SK-N-SH (cell line): Measurements from ENCODE around the gene PCSK5. TPM values are rescaled to one million over a fixed set of nuclear protein-coding genes. Genes with fewer than 3 reads are reported as not detected.

Source experiments
- CTCF ChIA-PET: fragments of 300-600, 350-600 bp; formaldehyde crosslinking; extraction: SDS; loops from one replicate; lab custom pipeline; 2021; lab: Yijun Ruan, JAX
- POLR2A ChIA-PET: fragments of 350-600 bp; sonication (Branson Sonifier 250); formaldehyde crosslinking; extraction: SDS; loops from one replicate; lab custom pipeline; 2020; ENCODE audit warnings: antibody characterized with exemption, inconsistent platforms; lab: Yijun Ruan, JAX
- DNase-seq: peaks from one replicate; pipeline ENCODE4 v3.0.0; 2012
- H2AFZ ChIP-seq: fragments of 200-600 bp; sonication (generic); 2 replicates; pipeline ENCODE4 v1.8.1; 2016; ENCODE audit warnings: antibody characterized with exemption, mild to moderate bottlenecking, low read depth
- H3F3A ChIP-seq: fragments of 200-600 bp; sonication (generic); replicated peaks from 2 replicates; pipeline ENCODE3; 2016; ENCODE audit warnings: antibody characterized with exemption, mild to moderate bottlenecking; ENCODE audit not compliant: insufficient read depth
- H3K27ac ChIP-seq, 2 experiments: fragments of 200-500 bp in 1 of 2; fragments of 200-600 bp in 1 of 2; sonication (Bioruptor generic) in 1 of 2; sonication (generic), shearing (Covaris generic) in 1 of 2; 2 replicates each; pipeline versions ENCODE4 v1.5.1 to v1.6.1; 2014 to 2016; ENCODE audit warnings: low read depth in 2 of 2, inconsistent platforms in 1 of 2, low read length in 1 of 2, mild to moderate bottlenecking in 1 of 2, mixed read lengths in 1 of 2
- H3K27me3 ChIP-seq: fragments of 200-600 bp; sonication (generic), shearing (Covaris generic); 2 replicates; pipeline ENCODE4 v1.6.1; 2016; ENCODE audit warnings: mixed run types; ENCODE audit not compliant: insufficient read depth
- H3K36me3 ChIP-seq, 2 experiments: fragments of 200-500 bp in 1 of 2; fragments of 200-600 bp in 1 of 2; sonication (Bioruptor generic) in 1 of 2; sonication (generic) in 1 of 2; replicated peaks in 1 of 2; 2 replicates each; pipeline versions ENCODE3 to v1.5.1; 2014 to 2016; ENCODE audit warnings: low read length in 1 of 2, mild to moderate bottlenecking in 1 of 2; ENCODE audit not compliant: insufficient read depth in 2 of 2, control insufficient read depth in 1 of 2
- H3K4me1 ChIP-seq, 2 experiments: fragments of 200-500 bp in 1 of 2; fragments of 200-600 bp in 1 of 2; sonication (Bioruptor generic) in 1 of 2; sonication (generic), shearing (Covaris generic) in 1 of 2; 2 replicates each; pipeline versions ENCODE4 v1.5.1 to v1.6.1; 2014 to 2016; ENCODE audit warnings: low read depth in 1 of 2, low read length in 1 of 2, mixed run types in 1 of 2; ENCODE audit not compliant: insufficient read depth in 2 of 2, control insufficient read depth in 1 of 2
- H3K4me2 ChIP-seq: fragments of 200-600 bp; sonication (generic), shearing (Covaris generic); 2 replicates; pipeline ENCODE4 v1.6.1; 2017; ENCODE audit warnings: mixed run types
- H3K4me3 ChIP-seq, 2 experiments: fragments of 200-500 bp in 1 of 2; fragments of 200-600 bp in 1 of 2; sonication (Bioruptor generic) in 1 of 2; sonication (generic), shearing (Covaris generic) in 1 of 2; 2 replicates each; pipeline versions ENCODE4 v1.5.1 to v1.8.1; 2014 to 2016; ENCODE audit warnings: low read depth in 2 of 2, inconsistent platforms in 1 of 2, low read length in 1 of 2, mild to moderate bottlenecking in 1 of 2, mixed read lengths in 1 of 2, moderate library complexity in 1 of 2
- H3K79me2 ChIP-seq: fragments of 200-600 bp; sonication (generic); 2 replicates; pipeline ENCODE4 v1.8.1; 2017; ENCODE audit warnings: mild to moderate bottlenecking; ENCODE audit not compliant: insufficient read depth
- H3K9ac ChIP-seq: fragments of 200-600 bp; sonication (generic); 2 replicates; pipeline ENCODE4 v1.6.1; 2017; ENCODE audit warnings: mixed run types
- H3K9me2 ChIP-seq: fragments of 200-600 bp; sonication (generic); 2 replicates; pipeline ENCODE4 v1.6.1; 2017; ENCODE audit warnings: mixed run types
- H3K9me3 ChIP-seq: fragments of 200-600 bp; sonication (generic); 2 replicates; pipeline ENCODE4 v1.6.1; 2017; ENCODE audit warnings: mixed run types, mild to moderate bottlenecking, moderate library complexity
- H4K20me1 ChIP-seq: fragments of 200-600 bp; sonication (generic); 2 replicates; pipeline ENCODE4 v1.6.1; 2017; ENCODE audit warnings: mild to moderate bottlenecking, mixed run types; ENCODE audit not compliant: insufficient read depth
- EZH2phosphoT487 ChIP-seq: fragments of 200-600 bp; sonication (generic); IDR thresholded peaks from 2 replicates; pipeline ENCODE4 v1.6.1; 2017; ENCODE audit warnings: low read depth, mixed run types, mild to moderate bottlenecking, antibody characterized with exemption, moderate library complexity, borderline replicate concordance
- FOSL2 ChIP-seq: IDR thresholded peaks from 2 replicates; pipeline ENCODE4 v1.4.0; 2012; ENCODE audit warnings: low read depth, mild to moderate bottlenecking, moderate library complexity, borderline replicate concordance
- FOXM1 ChIP-seq: IDR thresholded peaks from 2 replicates; pipeline ENCODE4 v1.4.0; 2012; ENCODE audit warnings: low read depth, mild to moderate bottlenecking
- GABPA ChIP-seq: IDR thresholded peaks from 2 replicates; pipeline ENCODE4 v1.4.0; 2012; ENCODE audit warnings: low read depth, mild to moderate bottlenecking
- JUND ChIP-seq: IDR thresholded peaks from 2 replicates; pipeline ENCODE4 v1.4.0; 2012
- MEF2A ChIP-seq: IDR thresholded peaks from 2 replicates; pipeline ENCODE4 v1.4.0; 2012; ENCODE audit warnings: low read depth, borderline replicate concordance
- NRF1 ChIP-seq: IDR thresholded peaks from 2 replicates; pipeline ENCODE4 v1.6.1; 2012; ENCODE audit warnings: low read depth, mild to moderate bottlenecking, low read length
- RCOR1 ChIP-seq: fragments of 150-350 bp; IDR thresholded peaks from 2 replicates; pipeline ENCODE4 v1.6.1; 2017; ENCODE audit warnings: antibody characterized with exemption, low read length
- RFX5 ChIP-seq: IDR thresholded peaks from 2 replicates; pipeline ENCODE4 v1.6.1; 2012; ENCODE audit warnings: mild to moderate bottlenecking, improper control_type of control experiment, low read length
- RXRA ChIP-seq: IDR thresholded peaks from 2 replicates; pipeline ENCODE4 v1.4.0; 2012; ENCODE audit warnings: low read depth, mild to moderate bottlenecking, borderline replicate concordance
- SMC3 ChIP-seq: IDR thresholded peaks from 2 replicates; pipeline ENCODE4 v1.6.1; 2012; ENCODE audit warnings: low read depth, low read length, improper control_type of control experiment
- TAF1 ChIP-seq: IDR thresholded peaks from 2 replicates; pipeline ENCODE4 v1.6.1; 2012; ENCODE audit warnings: low read depth, mild to moderate bottlenecking, low read length, moderate library complexity, borderline replicate concordance
- WGBS: methylation state at CpG from one replicate; pipeline ENCODE4 v1.1.6; 2017; ENCODE audit warnings: low lambda C conversion rate; 5-methylcytosine and 5-hydroxymethylcytosine counted together
- polyA plus RNA-seq, 3 experiments: library from polyadenylated mRNA; depleted of rRNA; stranded (reverse); fragments of >200 nt; gene quantifications; 2 replicates each; pipeline ENCODE4 v1.2.3, GENCODE V29; 2012
- TF ChIP-seq, protein P1 (sequence below): IDR thresholded peaks from 2 replicates; pipeline ENCODE4 v1.4.0; 2012; ENCODE audit warnings: low read depth, borderline replicate concordance
- TF ChIP-seq, protein P2 (sequence below): fragments of 150-350 bp; IDR thresholded peaks from 2 replicates; pipeline ENCODE4 v1.6.1; 2016; ENCODE audit warnings: mild to moderate bottlenecking, low read depth, low read length
- TF ChIP-seq, protein P3 (sequence below): IDR thresholded peaks from 2 replicates; pipeline ENCODE4 v1.4.0; 2012; ENCODE audit warnings: low read depth
- TF ChIP-seq, protein P4 (sequence below): IDR thresholded peaks from 2 replicates; pipeline ENCODE4 v1.6.1; 2012; ENCODE audit warnings: mild to moderate bottlenecking, low read depth, low read length, moderate library complexity
- TF ChIP-seq, protein P5 (sequence below): IDR thresholded peaks from 2 replicates; pipeline ENCODE4 v1.4.0; 2012; ENCODE audit warnings: low read depth, borderline replicate concordance

Gene PCSK5
- polyA plus RNA-seq, 1 of the 3 experiments (the other 2 are of a cell fraction): 0.08 TPM

DNA sequence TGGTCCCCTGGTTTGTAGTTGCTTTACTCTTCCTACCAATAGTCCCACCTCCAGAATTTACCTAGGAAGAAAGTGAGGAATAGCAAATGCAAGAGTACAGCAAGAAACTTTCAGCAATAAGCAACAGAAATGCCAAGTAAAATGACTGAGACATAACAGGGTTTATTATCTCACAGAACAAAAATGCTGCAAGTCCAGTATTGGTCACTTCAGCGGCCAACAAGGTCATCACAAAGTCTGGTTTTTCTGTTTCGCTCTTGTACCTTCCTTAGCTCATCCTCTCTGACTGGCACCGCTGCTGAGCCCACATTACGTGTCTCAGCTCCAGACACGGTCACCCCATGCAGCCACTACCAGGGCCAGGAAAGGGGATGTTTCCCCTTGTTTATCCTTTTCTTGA is 421.1 kb downstream of the PCSK5 start:
- H3K4me2 ChIP-seq: no peak overlapping the region
- TF ChIP-seq EZH2phosphoT487 (no peak), FOXM1 (no peak), SMC3 (no peak), RCOR1 (no peak)
- TF ChIP-seq, protein P1, sequence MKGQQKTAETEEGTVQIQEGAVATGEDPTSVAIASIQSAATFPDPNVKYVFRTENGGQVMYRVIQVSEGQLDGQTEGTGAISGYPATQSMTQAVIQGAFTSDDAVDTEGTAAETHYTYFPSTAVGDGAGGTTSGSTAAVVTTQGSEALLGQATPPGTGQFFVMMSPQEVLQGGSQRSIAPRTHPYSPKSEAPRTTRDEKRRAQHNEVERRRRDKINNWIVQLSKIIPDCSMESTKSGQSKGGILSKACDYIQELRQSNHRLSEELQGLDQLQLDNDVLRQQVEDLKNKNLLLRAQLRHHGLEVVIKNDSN: no peak
- TF ChIP-seq, protein P2, sequence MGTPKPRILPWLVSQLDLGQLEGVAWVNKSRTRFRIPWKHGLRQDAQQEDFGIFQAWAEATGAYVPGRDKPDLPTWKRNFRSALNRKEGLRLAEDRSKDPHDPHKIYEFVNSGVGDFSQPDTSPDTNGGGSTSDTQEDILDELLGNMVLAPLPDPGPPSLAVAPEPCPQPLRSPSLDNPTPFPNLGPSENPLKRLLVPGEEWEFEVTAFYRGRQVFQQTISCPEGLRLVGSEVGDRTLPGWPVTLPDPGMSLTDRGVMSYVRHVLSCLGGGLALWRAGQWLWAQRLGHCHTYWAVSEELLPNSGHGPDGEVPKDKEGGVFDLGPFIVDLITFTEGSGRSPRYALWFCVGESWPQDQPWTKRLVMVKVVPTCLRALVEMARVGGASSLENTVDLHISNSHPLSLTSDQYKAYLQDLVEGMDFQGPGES: no peak
- TF ChIP-seq, protein P3, sequence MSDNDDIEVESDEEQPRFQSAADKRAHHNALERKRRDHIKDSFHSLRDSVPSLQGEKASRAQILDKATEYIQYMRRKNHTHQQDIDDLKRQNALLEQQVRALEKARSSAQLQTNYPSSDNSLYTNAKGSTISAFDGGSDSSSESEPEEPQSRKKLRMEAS: no peak
- TF ChIP-seq, all 33 proteins: peak for 0
- Histone ChIP-seq H3F3A (no peaks in the 10 kb centered on the region), H2AFZ (no peak overlapping the region), H3K4me3 (no peak overlapping the region), H3K9ac (no peak overlapping the region), H3K27me3 (peaks cover 29% of the 10 kb centered on the region; the same call in 1 of the 2 replicates), H3K36me3 (no peaks in the 10 kb centered on the region), H3K9me3 (no peaks in the 10 kb centered on the region), H3K4me1 (no peaks in the 10 kb centered on the region), H3K27ac (no peak overlapping the region), H4K20me1 (no peaks in the 10 kb centered on the region), H3K9me2 (no peaks in the 10 kb centered on the region), H3K79me2 (no peaks in the 10 kb centered on the region)
- no peak for DNase-seq
- 13% methylated on average over 5 of the region's 5 CpGs for WGBS
- ChIA-PET POLR2A (no interaction called here), CTCF (no interaction called here)

DNA sequence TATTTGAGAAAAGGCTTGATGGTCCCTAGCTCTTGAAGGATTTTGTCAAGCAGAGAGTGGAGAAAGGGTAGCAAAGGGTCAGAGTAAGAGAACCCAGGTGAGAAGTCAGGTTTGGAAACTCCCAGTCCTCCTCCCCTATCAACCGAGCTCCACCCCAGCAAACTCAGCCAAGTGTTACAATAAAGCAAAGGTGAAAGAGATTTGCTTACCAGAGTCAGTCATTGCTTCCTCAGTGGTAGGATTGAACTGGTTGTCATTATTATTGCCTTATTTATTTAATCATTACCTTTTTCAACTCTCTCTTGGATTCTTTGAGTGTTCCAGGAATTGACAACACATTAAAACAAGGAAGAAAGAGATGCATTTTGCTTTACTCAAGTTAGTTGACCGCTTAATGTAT is 423.3 kb downstream of the PCSK5 start:
- H3K27me3 ChIP-seq: peaks cover 19% of the 10 kb centered on the region; the same call in 1 of the 2 replicates
- POLR2A ChIA-PET: no interaction called here
- no peaks in the 10 kb centered on the region for H3K9me2 ChIP-seq
- no peaks in the 10 kb centered on the region for H3K36me3 ChIP-seq
- H3K4me1 ChIP-seq: no peaks in the 10 kb centered on the region
- DNase-seq: no peak
- CTCF ChIA-PET: no interaction called here
- H3K4me3 ChIP-seq: no peak overlapping the region
- H3K9ac ChIP-seq: no peak overlapping the region
- H3F3A ChIP-seq: no peaks in the 10 kb centered on the region
- H3K79me2 ChIP-seq: no peaks in the 10 kb centered on the region
- no peak overlapping the region for H3K4me2 ChIP-seq
- no peak for TF ChIP-seq RCOR1
- TF ChIP-seq, protein P3: no peak
- no peak for TF ChIP-seq FOSL2
- TF ChIP-seq, protein P4, sequence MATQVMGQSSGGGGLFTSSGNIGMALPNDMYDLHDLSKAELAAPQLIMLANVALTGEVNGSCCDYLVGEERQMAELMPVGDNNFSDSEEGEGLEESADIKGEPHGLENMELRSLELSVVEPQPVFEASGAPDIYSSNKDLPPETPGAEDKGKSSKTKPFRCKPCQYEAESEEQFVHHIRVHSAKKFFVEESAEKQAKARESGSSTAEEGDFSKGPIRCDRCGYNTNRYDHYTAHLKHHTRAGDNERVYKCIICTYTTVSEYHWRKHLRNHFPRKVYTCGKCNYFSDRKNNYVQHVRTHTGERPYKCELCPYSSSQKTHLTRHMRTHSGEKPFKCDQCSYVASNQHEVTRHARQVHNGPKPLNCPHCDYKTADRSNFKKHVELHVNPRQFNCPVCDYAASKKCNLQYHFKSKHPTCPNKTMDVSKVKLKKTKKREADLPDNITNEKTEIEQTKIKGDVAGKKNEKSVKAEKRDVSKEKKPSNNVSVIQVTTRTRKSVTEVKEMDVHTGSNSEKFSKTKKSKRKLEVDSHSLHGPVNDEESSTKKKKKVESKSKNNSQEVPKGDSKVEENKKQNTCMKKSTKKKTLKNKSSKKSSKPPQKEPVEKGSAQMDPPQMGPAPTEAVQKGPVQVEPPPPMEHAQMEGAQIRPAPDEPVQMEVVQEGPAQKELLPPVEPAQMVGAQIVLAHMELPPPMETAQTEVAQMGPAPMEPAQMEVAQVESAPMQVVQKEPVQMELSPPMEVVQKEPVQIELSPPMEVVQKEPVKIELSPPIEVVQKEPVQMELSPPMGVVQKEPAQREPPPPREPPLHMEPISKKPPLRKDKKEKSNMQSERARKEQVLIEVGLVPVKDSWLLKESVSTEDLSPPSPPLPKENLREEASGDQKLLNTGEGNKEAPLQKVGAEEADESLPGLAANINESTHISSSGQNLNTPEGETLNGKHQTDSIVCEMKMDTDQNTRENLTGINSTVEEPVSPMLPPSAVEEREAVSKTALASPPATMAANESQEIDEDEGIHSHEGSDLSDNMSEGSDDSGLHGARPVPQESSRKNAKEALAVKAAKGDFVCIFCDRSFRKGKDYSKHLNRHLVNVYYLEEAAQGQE: no peak
- TF ChIP-seq MEF2A: no peak
- TF ChIP-seq TAF1: no peak
- no peak for TF ChIP-seq JUND
- TF ChIP-seq, protein P5, sequence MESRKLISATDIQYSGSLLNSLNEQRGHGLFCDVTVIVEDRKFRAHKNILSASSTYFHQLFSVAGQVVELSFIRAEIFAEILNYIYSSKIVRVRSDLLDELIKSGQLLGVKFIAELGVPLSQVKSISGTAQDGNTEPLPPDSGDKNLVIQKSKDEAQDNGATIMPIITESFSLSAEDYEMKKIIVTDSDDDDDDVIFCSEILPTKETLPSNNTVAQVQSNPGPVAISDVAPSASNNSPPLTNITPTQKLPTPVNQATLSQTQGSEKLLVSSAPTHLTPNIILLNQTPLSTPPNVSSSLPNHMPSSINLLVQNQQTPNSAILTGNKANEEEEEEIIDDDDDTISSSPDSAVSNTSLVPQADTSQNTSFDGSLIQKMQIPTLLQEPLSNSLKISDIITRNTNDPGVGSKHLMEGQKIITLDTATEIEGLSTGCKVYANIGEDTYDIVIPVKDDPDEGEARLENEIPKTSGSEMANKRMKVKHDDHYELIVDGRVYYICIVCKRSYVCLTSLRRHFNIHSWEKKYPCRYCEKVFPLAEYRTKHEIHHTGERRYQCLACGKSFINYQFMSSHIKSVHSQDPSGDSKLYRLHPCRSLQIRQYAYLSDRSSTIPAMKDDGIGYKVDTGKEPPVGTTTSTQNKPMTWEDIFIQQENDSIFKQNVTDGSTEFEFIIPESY: no peak
- no peak for TF ChIP-seq NRF1
- TF ChIP-seq GABPA: no peak
- TF ChIP-seq SMC3: no peak
- TF ChIP-seq RFX5: no peak
- TF ChIP-seq RXRA: no peak
- no peak overlapping the region for H2AFZ ChIP-seq
- no peak overlapping the region for H3K27ac ChIP-seq
- no peaks in the 10 kb centered on the region for H4K20me1 ChIP-seq
- no peaks in the 10 kb centered on the region for H3K9me3 ChIP-seq
- 13% methylated on average over 2 of the region's 2 CpGs for WGBS
